OCI-LY1 (cell line): Measurements from ENCODE around the gene ERAS.

Source experiments
- H2AFZ ChIP-seq: fragments of 200-600 bp; sonication (generic), shearing (Covaris generic); 2 replicates; pipeline ENCODE4 v1.6.0; 2014; ENCODE audit warnings: antibody characterized with exemption, mild to moderate bottlenecking, low read length
- H3F3A ChIP-seq: fragments of 200-600 bp; sonication (generic), shearing (Covaris generic); 2 replicates; pipeline ENCODE4 v1.6.0; 2014; ENCODE audit warnings: mild to moderate bottlenecking, antibody characterized with exemption, low read length, moderate library complexity; ENCODE audit not compliant: insufficient read depth
- H3K27ac ChIP-seq: fragments of 200-600 bp; sonication (generic); 2 replicates; pipeline ENCODE4 v1.5.1; 2014; ENCODE audit warnings: low read length, mixed run types, mild to moderate bottlenecking, low read depth; ENCODE audit not compliant: poor library complexity, severe bottlenecking
- H3K27me3 ChIP-seq: fragments of 200-600 bp; sonication (generic); 2 replicates; pipeline ENCODE4 v1.6.0; 2014; ENCODE audit warnings: antibody characterized with exemption, mild to moderate bottlenecking, low read length, moderate library complexity; ENCODE audit not compliant: insufficient read depth
- H3K36me3 ChIP-seq: fragments of 200-600 bp; sonication (generic); 2 replicates; pipeline ENCODE4 v1.6.1; 2014; ENCODE audit warnings: mild to moderate bottlenecking, antibody characterized with exemption, low read length, moderate library complexity, mixed read lengths; ENCODE audit not compliant: insufficient read depth
- H3K4me1 ChIP-seq: fragments of 200-600 bp; sonication (generic); 2 replicates; pipeline ENCODE4 v1.5.1; 2014; ENCODE audit warnings: mild to moderate bottlenecking, low read length, moderate library complexity; ENCODE audit not compliant: insufficient read depth, severe bottlenecking
- H3K4me2 ChIP-seq: fragments of 200-600 bp; sonication (generic), shearing (Covaris generic); 2 replicates; pipeline ENCODE4 v1.6.1; 2014; ENCODE audit warnings: low read length
- H3K4me3 ChIP-seq: fragments of 200-600 bp; sonication (generic); 2 replicates; pipeline ENCODE4 v1.5.1; 2014; ENCODE audit warnings: low read length, low read depth, mild to moderate bottlenecking, mixed read lengths; ENCODE audit not compliant: poor library complexity, severe bottlenecking
- H3K79me2 ChIP-seq: fragments of 200-600 bp; shearing (Covaris generic); 2 replicates; pipeline ENCODE4 v1.6.1; 2016; ENCODE audit warnings: mixed run types, low read length, mixed read lengths; ENCODE audit not compliant: insufficient read depth
- H3K9ac ChIP-seq: fragments of 200-600 bp; sonication (generic), shearing (Covaris generic); 2 replicates; pipeline ENCODE4 v1.6.1; 2014; ENCODE audit warnings: mild to moderate bottlenecking, low read length, mixed read lengths
- H3K9me2 ChIP-seq: fragments of 200-600 bp; sonication (generic), shearing (Covaris generic); 2 replicates; pipeline ENCODE4 v1.6.1; 2014; ENCODE audit warnings: low read depth, mild to moderate bottlenecking, low read length, mixed read lengths
- H3K9me3 ChIP-seq: fragments of 200-600 bp; shearing (Covaris generic); 2 replicates; pipeline ENCODE4 v1.6.1; 2014; ENCODE audit warnings: low read length, mixed read lengths
- H4K20me1 ChIP-seq: fragments of 200-600 bp; sonication (generic), shearing (Covaris generic); 2 replicates; pipeline ENCODE4 v1.6.0; 2016; ENCODE audit warnings: mild to moderate bottlenecking, low read length; ENCODE audit not compliant: insufficient read depth
- EZH2 ChIP-seq: fragments of 200-600 bp; sonication (generic), shearing (Covaris generic); IDR thresholded peaks from 2 replicates; pipeline ENCODE4 v1.8.0; 2017; ENCODE audit warnings: borderline replicate concordance, mixed run types, mild to moderate bottlenecking, antibody characterized with exemption, low read length, moderate library complexity, mixed read lengths
- TF ChIP-seq, protein P1 (sequence below): fragments of 200-600 bp; sonication (generic), shearing (Covaris generic); IDR thresholded peaks from 2 replicates; pipeline ENCODE4 v1.5.1; 2017; ENCODE audit warnings: mild to moderate bottlenecking, antibody characterized with exemption, low read length, moderate library complexity, mixed read lengths

ERAS gene

DNA sequence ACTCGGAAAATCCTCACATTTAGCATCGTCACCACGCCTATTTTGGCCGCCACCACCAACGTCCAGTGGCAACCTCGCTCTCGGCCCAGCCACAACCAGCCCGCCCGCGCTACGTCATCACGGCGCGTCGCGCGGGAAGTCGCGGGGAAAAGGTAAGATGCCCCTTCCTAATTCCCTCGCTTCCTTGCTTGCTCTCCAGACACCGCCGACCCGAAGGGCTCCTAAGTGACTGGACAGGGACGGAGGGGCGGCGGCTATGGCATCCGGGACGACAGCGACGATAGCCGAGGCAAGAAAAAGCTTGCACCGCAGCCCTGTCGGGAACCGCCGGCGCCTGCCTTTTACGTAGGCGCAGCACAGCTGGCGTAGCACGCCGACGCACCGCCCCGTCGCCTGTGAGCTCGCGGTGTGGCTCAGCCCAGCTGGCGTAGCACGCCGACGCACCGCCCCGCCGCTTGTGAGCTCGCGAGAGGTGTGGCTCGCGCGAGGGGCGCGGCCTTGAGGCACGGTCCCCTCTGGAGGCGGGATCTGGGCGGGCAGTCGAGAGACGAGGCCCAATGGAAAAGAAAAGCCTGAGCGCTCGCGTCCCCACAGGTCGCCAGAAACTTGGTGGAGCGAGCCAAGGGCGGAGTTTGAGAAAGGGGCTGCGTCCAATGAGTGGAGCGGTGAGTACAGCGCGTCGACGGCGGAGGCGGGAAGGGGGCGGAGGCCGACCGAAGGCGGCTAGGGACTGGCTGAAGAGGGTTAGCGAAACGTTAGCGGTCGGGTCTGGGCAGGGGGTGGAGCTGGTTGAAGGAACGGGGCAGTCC lies 24.8 kb upstream of the ERAS start, which contains the start of gene HDAC6:
Gene HDAC6 (plus strand): TSS at position 788 of the 809 bp plus-strand sequence. CDS start 626 bp downstream, outside the sequence.
- H2AFZ ChIP-seq: no peak within 1 kb of the TSS
- no peaks in the 10 kb centered on the region for H3K27me3 ChIP-seq
- H3K9me3 ChIP-seq: no peaks in the 10 kb centered on the region
- H4K20me1 ChIP-seq: no peaks in the 10 kb centered on the region
- no peaks in the 10 kb centered on the region for H3K9me2 ChIP-seq
- no peaks in the 10 kb centered on the region for H3K36me3 ChIP-seq
- no peaks in the 10 kb centered on the region for H3K79me2 ChIP-seq
- H3K9ac ChIP-seq: peak within 1 kb of the TSS; percentile 98
- peak within 1 kb of the TSS; percentile 99 for H3K4me2 ChIP-seq
- peaks cover 15% of the 10 kb centered on the region for H3K4me1 ChIP-seq
- no peaks in the 10 kb centered on the region for H3F3A ChIP-seq
- peak within 1 kb of the TSS; percentile 81 for H3K27ac ChIP-seq
- no peak for TF ChIP-seq EZH2
- TF ChIP-seq, protein P1, sequence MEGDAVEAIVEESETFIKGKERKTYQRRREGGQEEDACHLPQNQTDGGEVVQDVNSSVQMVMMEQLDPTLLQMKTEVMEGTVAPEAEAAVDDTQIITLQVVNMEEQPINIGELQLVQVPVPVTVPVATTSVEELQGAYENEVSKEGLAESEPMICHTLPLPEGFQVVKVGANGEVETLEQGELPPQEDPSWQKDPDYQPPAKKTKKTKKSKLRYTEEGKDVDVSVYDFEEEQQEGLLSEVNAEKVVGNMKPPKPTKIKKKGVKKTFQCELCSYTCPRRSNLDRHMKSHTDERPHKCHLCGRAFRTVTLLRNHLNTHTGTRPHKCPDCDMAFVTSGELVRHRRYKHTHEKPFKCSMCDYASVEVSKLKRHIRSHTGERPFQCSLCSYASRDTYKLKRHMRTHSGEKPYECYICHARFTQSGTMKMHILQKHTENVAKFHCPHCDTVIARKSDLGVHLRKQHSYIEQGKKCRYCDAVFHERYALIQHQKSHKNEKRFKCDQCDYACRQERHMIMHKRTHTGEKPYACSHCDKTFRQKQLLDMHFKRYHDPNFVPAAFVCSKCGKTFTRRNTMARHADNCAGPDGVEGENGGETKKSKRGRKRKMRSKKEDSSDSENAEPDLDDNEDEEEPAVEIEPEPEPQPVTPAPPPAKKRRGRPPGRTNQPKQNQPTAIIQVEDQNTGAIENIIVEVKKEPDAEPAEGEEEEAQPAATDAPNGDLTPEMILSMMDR: no peak
- H3K4me3 ChIP-seq: peak within 1 kb of the TSS; percentile 83

- H3K9ac ChIP-seq: peak overlapping the region; percentile 73
- H3K9me2 ChIP-seq: no peaks in the 10 kb centered on the region
- no peaks in the 10 kb centered on the region for H3K36me3 ChIP-seq
- no peaks in the 10 kb centered on the region for H3K27me3 ChIP-seq
- no peak overlapping the region for H2AFZ ChIP-seq
- peak overlapping the region; percentile 63 for H3K4me3 ChIP-seq
- H4K20me1 ChIP-seq: no peaks in the 10 kb centered on the region
- H3K4me1 ChIP-seq: peaks cover 15% of the 10 kb centered on the region
- H3K4me2 ChIP-seq: peak overlapping the region; percentile 71
- TF ChIP-seq, protein P1: no peak
- TF ChIP-seq EZH2: no peak
- H3K27ac ChIP-seq: peak overlapping the region; percentile 81
- no peaks in the 10 kb centered on the region for H3K79me2 ChIP-seq
- no peaks in the 10 kb centered on the region for H3F3A ChIP-seq
- H3K9me3 ChIP-seq: no peaks in the 10 kb centered on the region
Measured at GRCh38 chrX:48802089-48802904, 24.0 kb upstream of the ERAS start.

DNA sequence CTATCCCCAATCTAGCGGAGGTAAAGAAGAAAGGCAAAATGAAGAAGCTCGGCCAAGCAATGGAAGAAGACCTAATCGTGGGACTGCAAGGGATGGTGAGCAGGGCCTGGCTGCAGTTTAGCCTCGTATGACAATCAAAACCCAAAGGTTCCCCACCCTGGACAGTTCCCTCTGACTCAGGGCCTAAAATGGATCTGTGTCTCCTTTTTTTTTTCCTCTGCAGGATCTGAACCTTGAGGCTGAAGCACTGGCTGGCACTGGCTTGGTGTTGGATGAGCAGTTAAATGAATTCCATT lies 23.5 kb upstream of the ERAS start:
- Histone ChIP-seq H3K4me2 (peak overlapping the region; percentile 71), H3F3A (no peaks in the 10 kb centered on the region), H2AFZ (no peak overlapping the region), H3K9me2 (no peaks in the 10 kb centered on the region), H3K4me1 (peaks cover 15% of the 10 kb centered on the region), H3K79me2 (no peaks in the 10 kb centered on the region), H3K4me3 (peak overlapping the region; percentile 63), H3K27me3 (no peaks in the 10 kb centered on the region), H3K27ac (peak overlapping the region; percentile 81), H3K9me3 (no peaks in the 10 kb centered on the region), H3K36me3 (no peaks in the 10 kb centered on the region), H4K20me1 (no peaks in the 10 kb centered on the region), H3K9ac (peak overlapping the region; percentile 73)
- TF ChIP-seq, protein P1: no peak
- TF ChIP-seq EZH2: no peak
